HuH-7 (cell line): ENCODE results near the gene VCL.
"Not testable (repeated sequence)": the region's sequence is repeated elsewhere in the genome, so short reads cannot be mapped to it uniquely, and the experiment has no call there.

Source experiments
- DNase-seq: peaks from one replicate; pipeline ENCODE4 v3.0.0; 2011; ENCODE audit warnings: low spot score

The VCL gene

GRCh38 chr10:74107391-74107790, 109.5 kb downstream of the VCL start:
- no peak for DNase-seq

GRCh38 chr10:74109452-74109851, 111.5 kb downstream of the VCL start:
- no peak for DNase-seq

GRCh38 chr10:74110120-74110519, 112.2 kb downstream of the VCL start:
- DNase-seq = no peak

GRCh38 chr10:74111799-74112198, 113.9 kb downstream of the VCL start:
- DNase-seq = no peak

GRCh38 chr10:74113546-74113945, 115.6 kb downstream of the VCL start:
- no peak for DNase-seq

- no peak for DNase-seq
Measured at GRCh38 chr10:74114041-74114448, 116.1 kb downstream of the VCL start.

GRCh38 chr10:74117738-74118137, 119.8 kb downstream of the VCL start:
- DNase-seq = no peak

- no peak for DNase-seq
Measured at GRCh38 chr10:74118804-74119203, 120.9 kb downstream of the VCL start.

- no peak for DNase-seq
Measured at GRCh38 chr10:74120911-74121310, 123.0 kb downstream of the VCL start.

GRCh38 chr10:74121368-74121767, 123.5 kb downstream of the VCL start:
- DNase-seq = no peak

- no peak for DNase-seq
Measured at GRCh38 chr10:74122060-74122459, 124.1 kb downstream of the VCL start.

GRCh38 chr10:74123081-74123480, 125.2 kb downstream of the VCL start:
- no peak for DNase-seq

- DNase-seq = no peak
Measured at GRCh38 chr10:74133923-74134820, 136.3 kb downstream of the VCL start.

GRCh38 chr10:74135452-74135851, 137.5 kb downstream of the VCL start:
- DNase-seq = no peak

GRCh38 chr10:74137992-74138391, 140.1 kb downstream of the VCL start:
- DNase-seq = peak; percentile 10

- not testable (repeated sequence) for DNase-seq
Measured at GRCh38 chr10:74138596-74138995, 140.7 kb downstream of the VCL start.

- DNase-seq = no peak
Measured at GRCh38 chr10:74139981-74140380, 142.1 kb downstream of the VCL start.

GRCh38 chr10:74140553-74140952, 142.6 kb downstream of the VCL start:
- no peak for DNase-seq

- DNase-seq = no peak
Measured at GRCh38 chr10:74145133-74145532, 147.2 kb downstream of the VCL start.

GRCh38 chr10:74146980-74147379, 149.1 kb downstream of the VCL start:
- DNase-seq = not testable (repeated sequence)

- peak; percentile 60 for DNase-seq
Measured at GRCh38 chr10:74150204-74150989, 152.5 kb downstream of the VCL start, which contains the start of gene AP3M1. Gene AP3M1 (minus strand): TSS chr10:74150828. CDS start chr10:74138379, 12,449 bp downstream.

- DNase-seq = peak; percentile 87
Measured at GRCh38 chr10:74150990-74151878, 153.3 kb downstream of the VCL start, which contains the start of gene ADK. Gene ADK (plus strand): TSS chr10:74151221. CDS start chr10:74151279, 58 bp downstream.
